HFFc6 (cell line): ENCODE measurements around the gene ASTN2. TPM values are rescaled to one million over a fixed set of nuclear protein-coding genes. Genes with fewer than 3 reads are reported as not detected.

Experiments
- DNase-seq: peaks from one replicate; pipeline ENCODE4 v3.0.0-alpha.2; 2018
- H3K27ac Mint-ChIP-seq: 2 replicates; pipeline ENCODE4 v1.8.0; 2020; ENCODE audit warnings: mild to moderate bottlenecking, mixed read lengths
- H3K27me3 Mint-ChIP-seq: 2 replicates; pipeline ENCODE4 v1.8.0; 2021; ENCODE audit warnings: mild to moderate bottlenecking, moderate library complexity, mixed read lengths; ENCODE audit not compliant: insufficient read depth
- H3K36me3 Mint-ChIP-seq: 2 replicates; pipeline ENCODE4 v1.8.0; 2021; ENCODE audit warnings: low read depth, mixed read lengths
- H3K4me1 Mint-ChIP-seq: 2 replicates; pipeline ENCODE4 v1.8.0; 2020; ENCODE audit warnings: low read depth, mixed read lengths
- H3K4me3 Mint-ChIP-seq: 2 replicates; pipeline ENCODE4 v1.8.0; 2020; ENCODE audit warnings: mild to moderate bottlenecking, moderate library complexity, mixed read lengths
- H3K9me3 Mint-ChIP-seq: 2 replicates; pipeline ENCODE4 v1.8.0; 2020; ENCODE audit warnings: mild to moderate bottlenecking, mixed read lengths
- total RNA-seq, 6 experiments: library from RNA; stranded (reverse); fragmentation: NEBNext Ultra II Directional; extraction: Animal tissue kit (Norgen Biotek cat#: 25700); gene quantifications; 2 replicates in 1 of 6; 3 replicates in 5 of 6; pipeline ENCODE4 v1.2.3, GENCODE V29; 2021
- TF ChIP-seq, protein P1 (sequence below): fragments of 200-600 bp; sonication (generic); IDR thresholded peaks from 2 replicates; pipeline ENCODE4 v1.5.0; 2021; ENCODE audit warnings: antibody characterized with exemption, mild to moderate bottlenecking

Gene ASTN2
- total RNA-seq, 6 experiments from 2014 or later, result 7.3 to 9.7 (median 8.3) TPM

DNA sequence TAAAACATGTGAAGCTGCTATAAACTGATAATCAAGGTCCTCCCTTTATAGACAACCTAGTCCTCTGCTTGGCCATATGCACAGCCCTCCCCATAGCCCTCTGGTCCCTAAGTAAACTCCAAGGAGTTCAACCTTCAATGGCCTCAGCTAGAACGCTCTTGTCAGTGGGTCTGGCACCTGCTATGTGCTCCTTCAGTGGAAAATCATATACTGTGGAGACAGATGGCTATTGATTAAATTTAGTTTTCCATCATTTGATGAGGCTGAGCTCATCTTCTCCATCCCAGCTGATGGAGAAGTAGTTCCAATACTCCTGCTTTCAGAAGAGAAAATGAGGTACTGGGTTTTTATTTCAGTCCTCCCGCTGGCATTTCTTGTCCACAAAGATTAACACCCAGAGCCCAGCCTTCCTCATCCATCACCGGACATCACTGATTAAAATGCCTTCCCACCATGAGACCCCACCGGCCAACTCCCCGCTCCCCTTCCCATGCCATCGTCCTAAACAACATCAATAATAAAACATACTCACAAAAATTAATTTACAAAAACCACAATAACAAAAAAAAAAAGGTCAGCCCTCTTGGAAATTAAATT is 593.1 kb downstream of the ASTN2 start:
- H3K4me3 Mint-ChIP-seq, result no peak overlapping the region
- DNase-seq, result no peak
- no peaks in the 10 kb centered on the region for H3K27me3 Mint-ChIP-seq
- H3K27ac Mint-ChIP-seq, result no peak overlapping the region
- no peaks in the 10 kb centered on the region for H3K4me1 Mint-ChIP-seq
- TF ChIP-seq, protein P1, sequence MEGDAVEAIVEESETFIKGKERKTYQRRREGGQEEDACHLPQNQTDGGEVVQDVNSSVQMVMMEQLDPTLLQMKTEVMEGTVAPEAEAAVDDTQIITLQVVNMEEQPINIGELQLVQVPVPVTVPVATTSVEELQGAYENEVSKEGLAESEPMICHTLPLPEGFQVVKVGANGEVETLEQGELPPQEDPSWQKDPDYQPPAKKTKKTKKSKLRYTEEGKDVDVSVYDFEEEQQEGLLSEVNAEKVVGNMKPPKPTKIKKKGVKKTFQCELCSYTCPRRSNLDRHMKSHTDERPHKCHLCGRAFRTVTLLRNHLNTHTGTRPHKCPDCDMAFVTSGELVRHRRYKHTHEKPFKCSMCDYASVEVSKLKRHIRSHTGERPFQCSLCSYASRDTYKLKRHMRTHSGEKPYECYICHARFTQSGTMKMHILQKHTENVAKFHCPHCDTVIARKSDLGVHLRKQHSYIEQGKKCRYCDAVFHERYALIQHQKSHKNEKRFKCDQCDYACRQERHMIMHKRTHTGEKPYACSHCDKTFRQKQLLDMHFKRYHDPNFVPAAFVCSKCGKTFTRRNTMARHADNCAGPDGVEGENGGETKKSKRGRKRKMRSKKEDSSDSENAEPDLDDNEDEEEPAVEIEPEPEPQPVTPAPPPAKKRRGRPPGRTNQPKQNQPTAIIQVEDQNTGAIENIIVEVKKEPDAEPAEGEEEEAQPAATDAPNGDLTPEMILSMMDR, result no peak
- no peaks in the 10 kb centered on the region for H3K36me3 Mint-ChIP-seq
- H3K9me3 Mint-ChIP-seq, result no peaks in the 10 kb centered on the region

DNA sequence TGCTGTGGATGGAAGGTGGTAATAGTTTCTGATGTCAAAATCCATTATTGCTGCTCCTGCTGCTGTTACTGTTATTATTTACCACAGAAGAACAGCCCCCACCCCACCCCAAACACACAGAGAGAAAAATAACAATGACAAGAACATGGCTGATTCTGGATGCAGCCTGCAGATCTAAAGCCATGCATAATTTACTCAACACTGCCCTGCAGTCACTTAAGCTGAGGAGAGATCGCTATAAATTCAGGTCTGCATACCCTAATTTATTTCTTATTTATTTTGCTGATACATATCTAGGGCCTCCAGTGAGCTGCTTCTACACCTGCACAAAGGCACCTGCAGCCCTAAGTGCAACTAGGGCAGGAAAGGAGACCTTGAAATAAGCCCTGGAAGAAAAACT is 595.7 kb downstream of the ASTN2 start:
- no peaks in the 10 kb centered on the region for H3K27me3 Mint-ChIP-seq
- H3K4me1 Mint-ChIP-seq, result no peaks in the 10 kb centered on the region
- no peak overlapping the region for H3K27ac Mint-ChIP-seq
- TF ChIP-seq, protein P1, result no peak
- no peaks in the 10 kb centered on the region for H3K36me3 Mint-ChIP-seq
- no peak overlapping the region for H3K4me3 Mint-ChIP-seq
- DNase-seq, result no peak
- H3K9me3 Mint-ChIP-seq, result no peaks in the 10 kb centered on the region

DNA sequence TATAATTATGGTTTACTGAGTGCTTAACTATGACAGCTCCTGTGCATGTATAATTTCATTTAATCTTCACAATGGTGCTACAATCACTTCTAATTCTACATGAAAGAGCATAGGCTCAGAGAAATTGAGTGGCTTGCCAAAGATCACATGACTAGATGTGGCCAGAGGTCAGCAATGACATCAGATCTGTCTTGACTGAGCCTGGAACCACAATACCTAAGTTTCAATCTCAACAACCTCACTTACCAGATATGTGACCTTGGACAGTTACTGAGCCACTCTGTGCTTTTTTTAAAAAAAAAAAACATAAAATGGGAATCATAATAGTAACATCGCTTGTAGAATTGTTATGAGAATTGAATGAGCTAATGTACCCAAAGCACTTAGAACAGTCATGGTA is 597.1 kb downstream of the ASTN2 start:
- H3K9me3 Mint-ChIP-seq, result no peaks in the 10 kb centered on the region
- H3K27ac Mint-ChIP-seq, result no peak overlapping the region
- TF ChIP-seq, protein P1, result no peak
- no peaks in the 10 kb centered on the region for H3K4me1 Mint-ChIP-seq
- H3K4me3 Mint-ChIP-seq, result no peak overlapping the region
- no peaks in the 10 kb centered on the region for H3K36me3 Mint-ChIP-seq
- DNase-seq, result no peak
- H3K27me3 Mint-ChIP-seq, result no peaks in the 10 kb centered on the region

DNA sequence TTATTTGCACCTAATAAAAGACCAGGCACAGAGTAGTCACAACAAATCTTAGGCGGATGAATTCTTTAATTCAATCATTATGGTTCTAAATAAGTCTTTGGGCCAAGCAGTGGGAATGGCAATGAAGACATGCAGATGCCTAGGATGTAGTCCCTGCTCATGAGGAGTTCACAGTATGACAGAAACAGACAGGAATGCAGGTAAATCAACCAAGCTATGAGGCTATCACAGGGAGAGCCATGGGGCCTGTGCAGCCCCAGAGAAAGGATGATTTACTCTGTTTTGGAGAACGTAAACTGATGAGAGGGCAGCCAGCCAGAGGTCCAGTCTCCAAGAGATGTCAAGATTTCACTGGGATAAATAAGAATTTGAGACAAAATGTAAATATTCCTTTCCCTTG is 598.4 kb downstream of the ASTN2 start:
- TF ChIP-seq, protein P1, result no peak
- H3K9me3 Mint-ChIP-seq, result no peaks in the 10 kb centered on the region
- no peaks in the 10 kb centered on the region for H3K27me3 Mint-ChIP-seq
- no peak overlapping the region for H3K27ac Mint-ChIP-seq
- H3K4me1 Mint-ChIP-seq, result no peaks in the 10 kb centered on the region; the same call in 1 of the 2 replicates
- H3K36me3 Mint-ChIP-seq, result no peaks in the 10 kb centered on the region
- DNase-seq, result no peak
- H3K4me3 Mint-ChIP-seq, result no peak overlapping the region

DNA sequence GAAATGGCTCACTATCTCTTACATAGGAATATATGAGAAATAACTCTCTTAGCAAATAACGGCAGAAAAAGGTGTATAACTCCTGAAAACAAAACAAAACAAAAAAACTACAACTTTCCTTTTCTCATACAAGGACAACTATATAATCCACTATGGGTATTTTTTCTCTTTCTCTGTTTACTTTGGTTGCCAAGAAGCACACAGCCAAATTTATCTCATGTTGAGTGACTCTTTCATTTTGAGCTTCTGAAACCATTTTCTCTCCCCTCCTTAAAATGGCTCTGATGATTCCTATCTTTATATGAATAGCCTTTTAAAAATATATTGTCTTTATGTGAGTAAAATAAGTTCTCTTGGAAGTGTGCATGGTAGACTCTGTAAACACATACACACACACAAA is 599.0 kb downstream of the ASTN2 start:
- no peaks in the 10 kb centered on the region for H3K9me3 Mint-ChIP-seq
- peaks cover 3% of the 10 kb centered on the region for H3K27me3 Mint-ChIP-seq
- no peak overlapping the region for H3K27ac Mint-ChIP-seq
- H3K36me3 Mint-ChIP-seq, result no peaks in the 10 kb centered on the region
- TF ChIP-seq, protein P1, result no peak
- no peak overlapping the region for H3K4me3 Mint-ChIP-seq
- DNase-seq, result no peak
- H3K4me1 Mint-ChIP-seq, result no peaks in the 10 kb centered on the region; the same call in 1 of the 2 replicates

DNA sequence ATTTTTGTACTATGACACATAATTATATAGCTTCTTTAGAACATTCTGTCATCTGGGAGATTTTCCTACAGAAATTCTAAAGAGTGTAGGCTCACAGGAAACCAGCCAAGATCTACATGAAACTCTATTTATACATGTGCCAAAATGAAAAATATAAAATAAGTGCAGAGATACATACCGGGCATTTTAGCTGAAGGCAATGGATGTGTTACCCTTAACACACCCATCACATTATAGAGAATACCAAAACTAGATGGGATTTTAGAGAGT is 601.9 kb downstream of the ASTN2 start:
- no peak overlapping the region for H3K4me3 Mint-ChIP-seq
- DNase-seq, result no peak
- peaks cover 3% of the 10 kb centered on the region for H3K27me3 Mint-ChIP-seq
- no peaks in the 10 kb centered on the region for H3K36me3 Mint-ChIP-seq
- no peaks in the 10 kb centered on the region; the same call in 1 of the 2 replicates for H3K4me1 Mint-ChIP-seq
- H3K27ac Mint-ChIP-seq, result no peak overlapping the region
- TF ChIP-seq, protein P1, result no peak
- H3K9me3 Mint-ChIP-seq, result no peaks in the 10 kb centered on the region
